GM19324 (cell line): ENCODE data around the gene PFKFB3.

ENCODE experiments used
- ATAC-seq: cut with Tn5 transposase; IDR thresholded peaks from one replicate; pipeline ENCODE4 v1.9.1; 2021; ENCODE audit warnings: mild to moderate bottlenecking, moderate library complexity; ENCODE audit not compliant: unreplicated experiment, low FRiP score

PFKFB3 gene

DNA sequence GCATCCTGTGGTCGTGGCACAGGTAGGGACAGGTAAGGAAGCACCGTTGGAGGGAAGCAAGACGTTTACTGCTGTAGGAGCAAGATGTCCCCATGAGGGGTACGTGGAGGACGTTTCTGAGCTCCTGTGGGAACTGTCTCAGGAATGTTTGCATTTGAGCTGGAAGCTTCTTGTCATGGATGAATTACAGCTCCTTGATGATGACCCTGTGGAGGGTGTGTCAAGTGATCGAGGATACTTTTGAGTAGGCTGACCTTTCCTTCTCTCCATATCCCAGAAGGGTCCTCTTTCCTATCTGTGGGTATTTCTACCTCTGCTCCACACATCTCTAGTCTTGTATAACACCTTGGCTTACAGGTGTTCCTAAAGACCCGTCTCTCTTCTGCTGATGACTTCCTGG, 94.8 kb downstream of the PFKFB3 start:
- no peak for ATAC-seq

DNA sequence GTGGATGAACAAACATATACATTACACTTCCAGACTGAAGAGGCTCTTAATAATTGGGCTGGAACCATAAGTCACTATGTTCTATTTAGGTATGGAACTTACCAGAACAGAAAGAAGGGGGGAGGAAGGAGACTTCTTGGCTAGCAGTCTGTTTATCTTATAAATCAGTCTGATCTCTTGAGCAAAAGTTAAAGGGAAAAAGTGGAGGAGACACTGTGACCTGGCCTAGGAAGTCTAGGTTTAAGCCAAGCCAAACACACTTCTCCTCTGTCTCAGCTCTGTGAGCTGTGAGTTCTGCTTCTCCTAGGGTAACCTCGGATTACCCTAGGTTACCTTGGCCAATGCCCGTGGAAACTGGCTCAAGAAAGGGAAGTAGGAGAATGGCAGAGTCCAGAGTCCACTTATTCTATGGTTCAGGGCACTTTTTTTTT, 95.2 kb downstream of the PFKFB3 start:
- ATAC-seq: no peak

DNA sequence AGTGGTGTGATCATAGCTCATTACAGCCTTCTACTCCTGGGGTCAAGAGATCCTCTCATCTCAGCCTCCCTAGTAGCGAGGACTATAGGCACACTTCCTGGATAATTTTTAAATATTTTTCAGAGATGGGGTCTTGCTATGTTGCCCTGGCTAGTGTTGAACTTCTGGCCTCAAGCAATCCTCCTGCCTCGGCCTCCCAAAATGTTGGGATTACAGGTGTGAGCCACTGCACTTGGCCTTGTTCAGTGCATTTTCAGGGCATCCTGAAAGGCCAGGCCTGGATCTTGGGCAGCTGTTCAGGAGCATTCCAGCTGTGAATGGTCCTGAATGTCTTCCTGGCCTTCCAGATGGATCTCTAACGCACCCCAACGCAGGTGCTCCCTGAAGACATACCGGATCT, 95.7 kb downstream of the PFKFB3 start:
- ATAC-seq: no peak

DNA sequence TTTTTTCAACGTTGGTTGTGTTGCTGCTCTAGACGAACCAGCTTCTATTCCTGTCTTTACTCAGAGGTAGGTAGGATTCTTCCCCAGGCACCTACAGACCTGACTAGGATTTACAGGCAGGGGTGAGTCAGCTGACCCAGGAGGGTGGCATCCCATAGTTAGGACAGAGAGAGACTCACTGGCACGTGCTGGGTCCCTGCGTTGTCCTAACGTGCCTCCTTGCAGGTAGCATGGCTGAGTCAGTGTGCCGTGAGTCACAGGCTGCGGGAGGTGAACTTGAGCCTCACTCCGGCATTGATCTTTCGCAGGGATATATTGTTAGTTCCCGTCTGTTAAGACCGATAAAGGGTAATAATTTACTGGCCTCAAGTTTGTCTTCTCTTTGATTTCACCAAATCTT, 96.5 kb downstream of the PFKFB3 start:
- ATAC-seq: no peak

DNA sequence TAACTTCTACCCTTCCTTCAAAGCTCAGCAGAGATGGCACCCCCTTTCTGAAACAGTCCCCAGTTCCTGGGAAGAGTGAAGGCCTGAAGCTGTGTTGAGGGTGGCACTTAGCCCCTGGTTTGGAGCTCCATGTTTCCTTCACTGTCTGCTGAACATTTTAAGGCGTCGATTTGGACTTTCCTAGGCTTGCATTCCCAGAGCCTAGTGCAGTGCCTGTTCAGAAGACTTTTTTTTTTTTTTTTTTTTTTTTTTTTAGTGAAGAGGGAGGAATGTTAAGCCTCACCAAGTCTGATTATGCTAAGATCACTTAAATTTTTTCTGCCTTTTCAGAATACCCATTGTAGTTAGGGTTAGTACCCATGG, 97.0 kb downstream of the PFKFB3 start:
- no peak for ATAC-seq

DNA sequence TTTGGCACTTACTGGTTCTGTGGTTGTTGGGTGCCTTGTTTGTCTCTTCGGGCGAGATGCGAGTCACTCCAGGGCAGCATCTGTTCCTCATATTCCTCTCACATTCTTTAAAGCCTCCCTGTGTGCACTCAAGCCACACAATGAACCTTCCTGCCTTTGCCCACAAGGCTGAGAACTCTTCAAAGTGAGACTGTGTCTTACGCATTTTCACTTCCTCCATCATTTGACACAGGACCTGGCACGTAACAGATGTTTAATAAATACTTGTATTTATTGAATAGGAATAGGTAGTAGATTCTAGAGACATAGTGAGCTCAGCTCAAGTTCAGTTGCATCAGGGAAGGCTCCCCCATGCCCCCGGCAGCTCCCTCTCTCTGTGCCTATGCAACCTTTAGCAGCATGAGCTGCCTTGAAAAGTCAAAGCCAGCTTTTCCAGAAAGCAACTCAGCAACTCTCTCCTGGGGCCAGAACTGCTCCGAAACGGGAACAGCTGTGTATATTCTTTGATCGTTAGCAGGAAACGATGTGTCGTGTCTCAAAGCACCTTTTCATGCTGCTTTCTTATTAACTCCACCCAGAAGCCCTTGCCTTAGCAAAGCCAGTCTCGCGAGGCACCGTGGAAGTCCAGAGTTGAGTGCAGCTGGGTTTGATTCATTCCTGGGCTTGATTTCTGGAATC, 97.5 kb downstream of the PFKFB3 start:
- ATAC-seq: peak; percentile 87

DNA sequence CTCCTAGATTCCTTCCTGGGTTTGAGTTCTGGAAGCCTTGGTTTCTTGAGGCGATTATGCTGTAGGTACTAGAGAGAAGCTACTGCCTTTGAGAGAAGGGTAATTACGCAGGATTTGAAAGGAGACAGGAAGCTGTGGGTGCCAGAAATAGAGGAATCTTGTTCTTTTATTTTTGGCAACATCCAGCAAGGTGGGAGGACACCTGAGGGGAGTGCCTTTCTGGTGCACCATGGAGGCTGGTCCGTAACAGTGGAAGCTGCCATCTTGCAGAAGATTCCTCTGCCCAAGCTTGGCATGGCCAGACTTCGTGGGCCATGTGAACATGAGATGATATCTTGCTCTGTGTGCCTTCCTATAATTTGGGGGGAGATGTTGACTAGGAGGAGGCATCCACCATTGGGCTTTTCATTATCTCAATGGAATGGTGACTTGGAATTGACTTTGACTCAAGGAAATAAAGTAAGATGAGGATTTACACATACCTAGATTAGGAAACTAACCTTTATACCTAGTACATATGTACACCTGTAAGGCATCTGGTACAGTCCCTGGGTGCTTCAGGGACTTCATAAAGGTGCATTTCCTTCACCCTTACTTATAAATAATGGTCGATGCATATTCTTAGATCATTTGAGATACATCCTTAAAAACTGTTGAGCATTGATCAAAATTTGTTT, 98.2 kb downstream of the PFKFB3 start:
- ATAC-seq: no peak

DNA sequence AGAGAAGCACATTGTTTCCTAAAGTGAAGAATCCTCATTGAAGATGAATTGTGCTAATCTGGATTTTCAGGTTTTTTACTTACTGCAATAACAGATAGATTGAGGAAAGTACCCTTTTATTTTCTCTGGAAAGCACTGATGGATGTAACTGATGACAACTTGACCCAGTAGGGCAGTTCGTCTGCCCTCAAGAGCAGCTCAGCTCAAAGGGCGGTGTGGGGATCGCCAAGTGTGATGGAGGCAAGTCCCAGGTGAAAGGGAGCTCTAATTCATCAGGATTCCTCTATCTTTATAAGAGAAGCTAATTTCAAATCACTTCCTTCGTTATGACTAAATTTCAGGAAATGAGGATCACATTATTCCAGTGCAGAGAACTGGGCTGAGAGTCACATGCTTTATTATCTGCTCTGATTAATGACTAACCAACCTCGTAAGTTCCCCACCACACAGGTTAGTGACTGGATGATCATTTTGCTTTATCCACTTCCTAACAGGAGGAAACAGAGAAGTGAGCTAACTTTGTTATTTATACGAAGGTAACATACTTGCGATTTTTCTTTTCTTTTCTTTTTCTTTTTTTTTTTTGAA, 98.8 kb downstream of the PFKFB3 start:
- no peak for ATAC-seq
